Right atrium auricular region (tissue), 2 donors: ENCODE results near the gene APC. TPM values are rescaled to one million over a fixed set of nuclear protein-coding genes. Genes with fewer than 3 reads are reported as not detected.

Experiments used
- DNase-seq: peaks from one replicate; pipeline ENCODE4 v3.0.0-alpha.2; 2019; ENCODE audit warnings: low spot score
- H3K27ac ChIP-seq, 2 donors: fragments of 200-600 bp; sonication (generic); 1 replicate in 1 of 2; 2 replicates in 1 of 2; pipeline ENCODE4 v1.5.1; 2016 to 2019
- H3K27me3 ChIP-seq, 2 donors: fragments of 200-600 bp; sonication (generic); one replicate each; pipeline versions ENCODE4 v1.5.1 to v1.6.0; 2017 to 2019
- H3K36me3 ChIP-seq: fragments of 200-600 bp; sonication (generic); one replicate; pipeline ENCODE4 v1.5.1; 2016
- H3K4me1 ChIP-seq, 2 donors: fragments of 200-600 bp; sonication (generic); one replicate each; pipeline versions ENCODE4 v1.5.1 to v1.6.0; 2017 to 2019
- H3K4me3 ChIP-seq, 2 donors: fragments of 200-600 bp; sonication (generic); 1 replicate in 1 of 2; 2 replicates in 1 of 2; pipeline ENCODE4 v1.5.1; 2017 to 2019; ENCODE audit warnings: mild to moderate bottlenecking in 1 of 2, moderate library complexity in 1 of 2
- H3K9me3 ChIP-seq, 2 donors: fragments of 200-600 bp; sonication (generic); one replicate each; pipeline ENCODE4 v1.5.1; 2019
- CTCF ChIP-seq, 2 donors: fragments of 200-600 bp; sonication (generic); IDR thresholded peaks; one replicate each; pipeline ENCODE4 v1.5.1; 2019; ENCODE audit warnings: antibody characterized with exemption in 2 of 2
- total RNA-seq, 2 donors: library from RNA; depleted of rRNA; stranded (reverse); fragments of >200 nt; gene quantifications; one replicate each; pipeline ENCODE4 v1.1.0, GENCODE V29; 2016

The APC gene
- total RNA-seq = 10 to 100 TPM; 38.3 to 50.9 TPM

GRCh38 chr5:112737463-112738190, at the start of gene APC:
Gene APC, plus strand, starts transcription at chr5:112737885. Its CDS starts 17,006 bp downstream, at chr5:112754891.
- Histone ChIP-seq H3K27me3 (no peaks in the 10 kb centered on the region), H3K4me1 (peaks cover 0 to 25% of the 10 kb centered on the region in 2 donors), H3K4me3 (peak within 1 kb of the TSS; percentile 69 to 73), H3K9me3 (no peaks in the 10 kb centered on the region), H3K36me3 (no peaks in the 10 kb centered on the region), H3K27ac (peak within 1 kb of the TSS; percentile 80 to 83)
- DNase-seq = peak; percentile 98
- TF ChIP-seq CTCF (IDR thresholded peaks at IDR 0.05) = peak in 1 of 2 donors; percentile 8

GRCh38 chr5:112689155-112689909, 48.4 kb upstream of the APC start:
- peaks cover 0 to 15% of the 10 kb centered on the region in 2 donors for H3K4me1 ChIP-seq
- no peak for DNase-seq
- H3K4me3 ChIP-seq = no peak overlapping the region
- no peaks in the 10 kb centered on the region for H3K36me3 ChIP-seq
- H3K9me3 ChIP-seq = no peaks in the 10 kb centered on the region
- no peaks in the 10 kb centered on the region for H3K27me3 ChIP-seq
- no peak overlapping the region for H3K27ac ChIP-seq
- TF ChIP-seq CTCF (IDR thresholded peaks at IDR 0.05) = no peak

- DNase-seq = no peak
- H3K36me3 ChIP-seq = no peaks in the 10 kb centered on the region
- H3K27me3 ChIP-seq = no peaks in the 10 kb centered on the region
- no peak overlapping the region for H3K4me3 ChIP-seq
- H3K4me1 ChIP-seq = peaks cover 0 to 2% of the 10 kb centered on the region in 2 donors
- no peak overlapping the region for H3K27ac ChIP-seq
- no peaks in the 10 kb centered on the region for H3K9me3 ChIP-seq
- no peak for TF ChIP-seq CTCF (IDR thresholded peaks at IDR 0.05)
Measured at GRCh38 chr5:112690605-112691338, 46.9 kb upstream of the APC start.

- DNase-seq = no peak
- H3K27ac ChIP-seq = no peak overlapping the region
- no peaks in the 10 kb centered on the region for H3K36me3 ChIP-seq
- no peaks in the 10 kb centered on the region for H3K4me1 ChIP-seq
- H3K27me3 ChIP-seq = no peaks in the 10 kb centered on the region
- no peak overlapping the region for H3K4me3 ChIP-seq
- TF ChIP-seq CTCF (IDR thresholded peaks at IDR 0.05) = no peak
- no peaks in the 10 kb centered on the region for H3K9me3 ChIP-seq
Measured at GRCh38 chr5:112691339-112691680, 46.4 kb upstream of the APC start.

- Histone ChIP-seq H3K9me3 (no peaks in the 10 kb centered on the region), H3K4me1 (no peaks in the 10 kb centered on the region), H3K4me3 (no peak overlapping the region), H3K27ac (no peak overlapping the region), H3K36me3 (no peaks in the 10 kb centered on the region), H3K27me3 (no peaks in the 10 kb centered on the region)
- DNase-seq = no peak
- TF ChIP-seq CTCF (IDR thresholded peaks at IDR 0.05) = no peak
Measured at GRCh38 chr5:112691758-112692157, 45.9 kb upstream of the APC start.
